Vagina (tissue), 2 donors: ENCODE measurements around the gene CREBBP. TPM values are rescaled to one million over a fixed set of nuclear protein-coding genes. Genes with fewer than 3 reads are reported as not detected.

Experiments
- DNase-seq, 2 donors: peaks; one replicate each; pipeline ENCODE4 v3.0.0-alpha.2; 2017; ENCODE audit errors: extremely low spot score in 2 of 2
- H3K27ac ChIP-seq: fragments of 200-600 bp; sonication (generic); one replicate; pipeline ENCODE4 v1.5.1; 2019
- H3K27me3 ChIP-seq: fragments of 200-600 bp; sonication (generic); one replicate; pipeline ENCODE4 v1.5.1; 2019
- H3K36me3 ChIP-seq, 2 donors: fragments of 200-600 bp; sonication (generic); one replicate each; pipeline ENCODE4 v1.5.1; 2017 to 2019
- H3K4me1 ChIP-seq: fragments of 200-600 bp; sonication (generic); one replicate; pipeline ENCODE4 v1.5.1; 2019
- H3K4me3 ChIP-seq, 2 donors: fragments of 200-600 bp; sonication (generic); 1 replicate in 1 of 2; 2 replicates in 1 of 2; pipeline ENCODE4 v1.5.1; 2016 to 2019
- H3K9me3 ChIP-seq: fragments of 200-600 bp; sonication (generic); one replicate; pipeline ENCODE4 v1.5.1; 2019
- CTCF ChIP-seq, 3 experiments: fragments of 450-650 bp in 2 of 3; fragments of 200-600 bp in 1 of 3; sonication (generic) in 1 of 3; IDR thresholded peaks; one replicate each; pipeline ENCODE4 v1.5.1; 2017 to 2019; ENCODE audit warnings: antibody characterized with exemption in 3 of 3, mild to moderate bottlenecking in 2 of 3, moderate library complexity in 2 of 3
- POLR2A ChIP-seq, 2 donors: fragments of 450-650 bp; IDR thresholded peaks; one replicate each; pipeline ENCODE4 v1.6.1; 2017; ENCODE audit warnings: antibody characterized with exemption in 2 of 2, mild to moderate bottlenecking in 2 of 2, moderate library complexity in 2 of 2
- POLR2AphosphoS5 ChIP-seq, 2 donors: sonication (generic); formaldehyde crosslinking; IDR thresholded peaks; one replicate each; pipeline ENCODE4 v1.9.0; 2017; ENCODE audit warnings: antibody characterized with exemption in 2 of 2, mild to moderate bottlenecking in 2 of 2, low read depth in 1 of 2; ENCODE audit not compliant: insufficient read depth in 1 of 2
- intact Hi-C: fragments of 100-400 bp; cut with DNase I; formaldehyde crosslinking; loops from one replicate; pipeline ENCODE4 v1.15.1; 2023
- total RNA-seq: library from RNA; depleted of rRNA; stranded (reverse); fragments of >200 nt; gene quantifications from one replicate; pipeline ENCODE4 v1.2.3, GENCODE V29; 2016

Gene CREBBP
- total RNA-seq, 1 donor from 2014 or later, result 102 TPM

GRCh38 chr16:3783516-3783915, 97.0 kb downstream of the CREBBP start:
- H3K36me3 ChIP-seq, result peaks cover 0 to 27% of the 10 kb centered on the region in 2 donors
- no peaks in the 10 kb centered on the region for H3K27me3 ChIP-seq
- no peaks in the 10 kb centered on the region for H3K9me3 ChIP-seq
- no peak overlapping the region for H3K4me3 ChIP-seq
- TF ChIP-seq CTCF (IDR thresholded peaks at IDR 0.05) (no peak), POLR2AphosphoS5 (IDR thresholded peaks at IDR 0.05; ENCODE audit: insufficient read depth in 1 of 2, low read depth in 1 of 2) (no peak), POLR2A (IDR thresholded peaks at IDR 0.05) (no peak)
- intact Hi-C loops, result no loop called here
- H3K27ac ChIP-seq, result no peak overlapping the region
- no peak for DNase-seq
- no peaks in the 10 kb centered on the region for H3K4me1 ChIP-seq

- no peak overlapping the region for H3K27ac ChIP-seq
- no peak overlapping the region for H3K4me3 ChIP-seq
- no peaks in the 10 kb centered on the region for H3K4me1 ChIP-seq
- H3K27me3 ChIP-seq, result no peaks in the 10 kb centered on the region
- DNase-seq, result no peak
- no peaks in the 10 kb centered on the region for H3K9me3 ChIP-seq
- TF ChIP-seq CTCF (IDR thresholded peaks at IDR 0.05), result no peak
- no peak for TF ChIP-seq POLR2A (IDR thresholded peaks at IDR 0.05)
- no peak for TF ChIP-seq POLR2AphosphoS5 (IDR thresholded peaks at IDR 0.05; ENCODE audit: insufficient read depth in 1 of 2, low read depth in 1 of 2)
- intact Hi-C loops, result no loop called here
- H3K36me3 ChIP-seq, result peaks cover 0 to 35% of the 10 kb centered on the region in 2 donors
These were observed 97.9 kb downstream of the CREBBP start for GRCh38 chr16:3782566-3782965.

- TF ChIP-seq POLR2AphosphoS5 (IDR thresholded peaks at IDR 0.05; ENCODE audit: insufficient read depth in 1 of 2, low read depth in 1 of 2) (no peak), CTCF (IDR thresholded peaks at IDR 0.05) (no peak), POLR2A (IDR thresholded peaks at IDR 0.05) (no peak)
- Histone ChIP-seq H3K27me3 (no peaks in the 10 kb centered on the region), H3K9me3 (no peaks in the 10 kb centered on the region), H3K36me3 (peaks cover 0 to 46% of the 10 kb centered on the region in 2 donors), H3K27ac (no peak overlapping the region), H3K4me3 (no peak overlapping the region), H3K4me1 (no peaks in the 10 kb centered on the region)
- DNase-seq, result no peak
- intact Hi-C loops, result no loop called here
These were observed 99.1 kb downstream of the CREBBP start for GRCh38 chr16:3781421-3781820.

GRCh38 chr16:3780570-3780969, 99.9 kb downstream of the CREBBP start:
- H3K4me3 ChIP-seq, result no peak overlapping the region
- no peaks in the 10 kb centered on the region for H3K9me3 ChIP-seq
- no peaks in the 10 kb centered on the region for H3K27me3 ChIP-seq
- H3K4me1 ChIP-seq, result no peaks in the 10 kb centered on the region
- intact Hi-C loops, result no loop called here
- H3K36me3 ChIP-seq, result peaks cover 0 to 52% of the 10 kb centered on the region in 2 donors
- no peak overlapping the region for H3K27ac ChIP-seq
- no peak for DNase-seq
- TF ChIP-seq POLR2AphosphoS5 (IDR thresholded peaks at IDR 0.05; ENCODE audit: insufficient read depth in 1 of 2, low read depth in 1 of 2), result peak in 1 of 2 donors; percentile 4
- TF ChIP-seq CTCF (IDR thresholded peaks at IDR 0.05), result no peak

GRCh38 chr16:3776316-3776715, 104.2 kb downstream of the CREBBP start:
- Histone ChIP-seq H3K4me1 (no peaks in the 10 kb centered on the region), H3K27me3 (no peaks in the 10 kb centered on the region), H3K36me3 (peaks cover 0 to 78% of the 10 kb centered on the region in 2 donors), H3K27ac (no peak overlapping the region), H3K9me3 (no peaks in the 10 kb centered on the region), H3K4me3 (no peak overlapping the region)
- DNase-seq, result no peak
- TF ChIP-seq CTCF (IDR thresholded peaks at IDR 0.05), result no peak
- no peak for TF ChIP-seq POLR2A (IDR thresholded peaks at IDR 0.05)
- intact Hi-C loops, result no loop called here
